AG04449 (cell line): Measurements from ENCODE around the gene PIK3CD.

Experiments used
- CTCF ChIA-PET: fragments of 350-600 bp; formaldehyde crosslinking; extraction: SDS; loops from one replicate; lab custom pipeline; 2021; ENCODE audit warnings: antibody characterized with exemption; lab: Yijun Ruan, JAX
- POLR2A ChIA-PET: fragments of 400-600, 350-600 bp; formaldehyde crosslinking; extraction: SDS; loops from one replicate; lab custom pipeline; 2020; ENCODE audit warnings: antibody characterized with exemption, inconsistent platforms; lab: Yijun Ruan, JAX
- DNase-seq: peaks from one replicate; pipeline ENCODE4 v3.0.0-alpha.2; 2010; ENCODE audit warnings: low read depth, low spot score
- H3K4me3 ChIP-seq: 2 replicates; pipeline ENCODE4 v1.5.1; 2011; ENCODE audit warnings: low read depth, mild to moderate bottlenecking, control low read depth, low read length
- CTCF ChIP-seq: IDR thresholded peaks from one replicate; pipeline ENCODE4 v1.5.1; 2011; ENCODE audit warnings: mild to moderate bottlenecking, moderate library complexity, low read length, control low read depth, inconsistent platforms; ENCODE audit not compliant: insufficient read depth; ENCODE audit errors: missing control alignments

PIK3CD gene

GRCh38 chr1:9676815-9677393 lies 25.4 kb downstream of the PIK3CD start:
- no peak for TF ChIP-seq CTCF
- ChIA-PET POLR2A (no interaction called here), CTCF (interaction anchor here (1.1 to 1.2 kb wide), 2 partner anchors 9 to 50 kb away, joined by 4 to 6 read pairs; no protein-coding TSS in a partner anchor)
- no peak for DNase-seq
- no peak overlapping the region for H3K4me3 ChIP-seq

GRCh38 chr1:9680091-9680490 lies 28.6 kb downstream of the PIK3CD start:
- ChIA-PET CTCF (interaction anchor here (0.8 to 1.9 kb wide), 2 partner anchors 12 to 53 kb away, joined by 3 to 5 read pairs; no protein-coding TSS in a partner anchor), POLR2A (no interaction called here)
- TF ChIP-seq CTCF = no peak
- no peak overlapping the region for H3K4me3 ChIP-seq
- DNase-seq = no peak

- no peak for DNase-seq
- no peak overlapping the region for H3K4me3 ChIP-seq
- POLR2A ChIA-PET = no interaction called here
- CTCF ChIA-PET = interaction anchor here (0.7 to 1.9 kb wide), 5 partner anchors 9 to 188 kb away, joined by 3 to 5 read pairs (median 3); no protein-coding TSS in a partner anchor
- TF ChIP-seq CTCF = no peak
Observed at GRCh38 chr1:9680828-9681227, 29.3 kb downstream of the PIK3CD start.

- no peak for DNase-seq
- no peak for TF ChIP-seq CTCF
- POLR2A ChIA-PET = no interaction called here
- CTCF ChIA-PET = interaction anchor here (1.2 kb wide), 1 partner anchor 58 kb away, joined by 3 read pairs; no protein-coding TSS in a partner anchor
- no peak overlapping the region for H3K4me3 ChIP-seq
Observed at GRCh38 chr1:9684801-9685200, 33.3 kb downstream of the PIK3CD start.

GRCh38 chr1:9687120-9687873 lies 35.8 kb downstream of the PIK3CD start:
- H3K4me3 ChIP-seq = peak overlapping the region; percentile 61
- TF ChIP-seq CTCF = peak; percentile 28
- ChIA-PET CTCF (interaction anchor here (0.8 to 1.8 kb wide), 9 partner anchors 13 to 181 kb away, joined by 3 to 15 read pairs (median 5); no protein-coding TSS in a partner anchor), POLR2A (interaction anchor here (0.7 to 0.9 kb wide), 2 partner anchors 16 to 148 kb away, joined by 3 read pairs; partner anchors contain the start of gene SLC25A33)
- DNase-seq = peak; percentile 9
